GM10847 (cell line): ENCODE results near the gene MAG.

Source experiments
- POLR2A ChIP-seq: IDR thresholded peaks from 2 replicates; pipeline ENCODE4 v1.6.1; 2011; ENCODE audit not compliant: insufficient read length; ENCODE audit errors: extremely low read depth

The MAG gene

GRCh38 chr19:35314858-35315470 lies 23.0 kb downstream of the MAG start:
- TF ChIP-seq POLR2A: no peak

GRCh38 chr19:35315883-35316282 lies 23.9 kb downstream of the MAG start:
- no peak for TF ChIP-seq POLR2A

- TF ChIP-seq POLR2A: no peak
Measured at GRCh38 chr19:35316560-35316959, 24.6 kb downstream of the MAG start.

- TF ChIP-seq POLR2A: no peak
Measured at GRCh38 chr19:35317464-35318043, 25.6 kb downstream of the MAG start.

GRCh38 chr19:35318679-35319448 lies 26.9 kb downstream of the MAG start:
- no peak for TF ChIP-seq POLR2A

- no peak for TF ChIP-seq POLR2A
Measured at GRCh38 chr19:35320065-35320713, 28.2 kb downstream of the MAG start.

- no peak for TF ChIP-seq POLR2A
Measured at GRCh38 chr19:35321291-35321690, 29.3 kb downstream of the MAG start.

GRCh38 chr19:35322014-35322413 lies 30.1 kb downstream of the MAG start:
- TF ChIP-seq POLR2A: no peak

- TF ChIP-seq POLR2A: no peak
Measured at GRCh38 chr19:35327642-35328041, 35.7 kb downstream of the MAG start.

- TF ChIP-seq POLR2A: peak; percentile 44
Measured at GRCh38 chr19:35328851-35329285, 36.9 kb downstream of the MAG start, which contains the start of gene CD22. CD22 (plus strand) TSS chr19:35329187; CDS start chr19:35332041, 2,854 bp downstream.

- TF ChIP-seq POLR2A: no peak
Measured at GRCh38 chr19:35329323-35329722, 37.4 kb downstream of the MAG start.

- peak; percentile 47 for TF ChIP-seq POLR2A
Measured at GRCh38 chr19:35330475-35330874, 38.5 kb downstream of the MAG start.

- TF ChIP-seq POLR2A: no peak
Measured at GRCh38 chr19:35331551-35332214, 39.7 kb downstream of the MAG start.

- peak; percentile 25 for TF ChIP-seq POLR2A
Measured at GRCh38 chr19:35332817-35333216, 40.9 kb downstream of the MAG start.

- TF ChIP-seq POLR2A: no peak
Measured at GRCh38 chr19:35334144-35334753, 42.3 kb downstream of the MAG start.
